VCaP (cell line): ENCODE data around the gene CIC.

Source experiments
- H3K27ac ChIP-seq: fragments of 450-650 bp; 2 replicates; pipeline ENCODE4 v1.5.1; 2017
- CTCF ChIP-seq: fragments of 450-650 bp; conservative IDR thresholded peaks from 2 replicates; pipeline ENCODE4 v1.5.1; 2017; ENCODE audit warnings: mild to moderate bottlenecking, moderate library complexity

CIC gene

GRCh38 chr19:42315024-42315423 lies 46.0 kb downstream of the CIC start:
- H3K27ac ChIP-seq: no peak overlapping the region
- TF ChIP-seq CTCF: no peak

DNA sequence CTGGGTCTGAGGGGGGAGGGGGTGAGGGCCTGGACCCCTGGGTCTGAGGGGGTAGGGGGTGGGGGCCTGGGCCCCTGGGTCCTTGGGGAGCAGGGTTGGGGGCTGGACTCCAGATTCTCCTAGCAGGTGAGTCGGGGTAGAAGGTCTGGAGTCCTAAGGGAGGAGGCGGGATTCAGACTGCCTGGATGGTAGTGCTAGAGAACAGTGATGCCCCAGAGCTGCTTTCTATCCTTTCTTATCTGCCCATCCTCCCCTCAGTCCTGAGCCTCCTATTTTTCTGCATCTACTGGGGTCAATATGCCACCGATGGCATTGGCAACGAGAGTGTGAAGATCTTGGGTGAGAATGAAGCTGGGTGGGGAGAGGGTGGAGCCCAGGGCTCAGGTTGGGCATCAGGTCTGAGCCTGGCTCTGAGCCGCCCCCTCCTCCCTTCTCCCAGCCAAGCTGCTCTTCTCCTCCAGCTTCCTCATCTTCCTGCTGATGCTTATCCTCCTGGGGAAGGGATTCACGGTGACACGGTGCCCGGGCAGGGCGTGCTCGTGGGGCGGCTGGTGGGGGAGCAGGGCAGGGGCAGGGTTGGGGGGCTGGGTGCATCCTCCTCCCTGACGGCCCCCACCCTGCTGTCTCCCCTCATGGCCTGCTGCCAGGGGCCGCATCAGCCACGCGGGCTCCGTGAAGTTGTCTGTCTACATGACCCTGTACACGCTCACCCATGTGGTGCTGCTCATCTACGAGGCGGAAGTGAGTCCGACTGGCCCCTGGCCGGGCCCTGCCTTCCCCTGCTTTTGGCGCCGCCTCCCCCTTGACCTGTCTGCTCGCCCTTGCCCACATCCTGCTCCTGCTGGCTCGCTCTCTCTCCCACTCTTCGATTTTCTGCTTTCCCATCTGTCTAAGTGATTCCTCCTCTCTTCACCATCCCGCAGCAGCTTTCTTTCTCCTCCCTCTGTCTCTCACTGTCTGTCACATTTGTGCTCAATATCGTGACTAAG lies 47.5 kb downstream of the CIC start:
- no peak for TF ChIP-seq CTCF
- no peak overlapping the region for H3K27ac ChIP-seq

GRCh38 chr19:42317535-42317934 lies 48.5 kb downstream of the CIC start:
- no peak overlapping the region for H3K27ac ChIP-seq
- TF ChIP-seq CTCF: no peak

DNA sequence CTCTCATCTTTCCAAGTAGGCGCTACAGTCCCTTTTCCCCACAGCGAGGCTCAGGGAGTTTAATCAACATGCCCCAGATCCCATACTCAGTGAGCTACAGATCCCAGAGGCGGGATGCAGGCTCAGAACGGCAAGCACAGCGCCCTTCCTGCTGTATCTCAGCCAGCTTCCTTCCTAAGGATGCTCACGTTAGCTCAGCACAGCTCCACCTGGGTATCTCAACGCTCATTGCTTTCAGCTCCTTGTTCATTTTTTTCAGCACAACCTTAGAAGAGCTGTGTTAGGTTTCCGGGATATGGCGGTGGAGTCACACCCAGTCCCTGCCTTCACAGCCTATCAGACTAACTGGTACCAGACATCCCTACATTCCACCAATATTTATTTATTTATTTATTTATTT lies 53.3 kb downstream of the CIC start:
- no peak for TF ChIP-seq CTCF
- no peak overlapping the region for H3K27ac ChIP-seq

GRCh38 chr19:42323473-42323851 lies 54.4 kb downstream of the CIC start:
- H3K27ac ChIP-seq: no peak overlapping the region
- TF ChIP-seq CTCF: no peak

DNA sequence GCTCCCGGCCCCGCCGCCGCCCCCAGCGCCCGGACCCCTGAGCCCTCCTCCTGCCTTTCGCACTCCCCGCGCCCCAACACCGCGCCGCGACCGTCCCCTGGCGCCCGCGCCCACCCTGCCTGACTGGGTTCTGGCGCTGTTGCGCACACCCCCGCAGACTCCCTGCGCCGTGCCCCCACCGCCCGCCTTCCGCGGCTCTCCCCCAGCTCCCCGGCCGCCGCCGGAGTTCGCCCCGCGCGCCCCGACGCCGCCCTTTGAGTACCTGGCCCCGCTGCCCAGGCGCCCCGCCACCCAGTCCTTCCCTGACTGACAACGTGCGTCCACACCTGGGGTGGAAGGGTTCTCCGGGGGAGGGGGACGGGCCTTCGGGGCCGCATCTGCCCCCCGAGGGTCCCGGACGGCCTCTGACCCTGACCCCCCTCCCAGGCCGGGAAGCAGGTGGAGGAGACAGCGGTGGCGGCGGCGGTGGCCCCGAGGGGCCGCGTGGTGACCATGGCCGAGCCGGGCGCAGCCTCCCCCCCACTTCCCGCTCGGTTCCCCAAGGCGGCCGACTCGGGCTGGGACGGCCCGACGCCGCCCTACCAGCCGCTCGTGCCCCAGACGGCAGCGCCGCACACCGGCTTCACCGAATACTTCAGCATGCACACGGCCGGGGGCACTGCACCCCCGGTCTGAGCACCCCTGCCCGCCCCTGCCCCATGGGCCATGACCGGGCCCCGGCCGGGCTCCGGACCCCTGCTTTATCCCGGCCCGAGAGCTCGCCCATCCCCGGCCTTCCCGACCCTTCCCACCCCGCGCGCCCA lies 55.0 kb downstream of the CIC start:
- TF ChIP-seq CTCF: no peak
- peak overlapping the region; percentile 91; the same call in 1 of the 2 replicates for H3K27ac ChIP-seq

- peak overlapping the region; percentile 91; the same call in 1 of the 2 replicates for H3K27ac ChIP-seq
- no peak for TF ChIP-seq CTCF
Observed at GRCh38 chr19:42324655-42325307, 55.7 kb downstream of the CIC start.
